GM23338 (cell line): ENCODE measurements around the gene PHYHD1. TPM values are rescaled to one million over a fixed set of nuclear protein-coding genes. Genes with fewer than 3 reads are reported as not detected.

Source experiments
- ATAC-seq: fragments of 200-7000 bp; cut with Tn5 transposase; 3 replicates; pipeline ENCODE4 v1.9.1; 2020
- DNase-seq: peaks from one replicate; pipeline ENCODE4 v3.0.0-alpha.2; 2015; ENCODE audit warnings: low spot score
- H2AFZ ChIP-seq: fragments of 200-600 bp; sonication (generic); 2 replicates; pipeline ENCODE4 v1.8.0; 2016; ENCODE audit warnings: antibody characterized with exemption, mild to moderate bottlenecking, moderate library complexity
- H3F3A ChIP-seq: fragments of 200-600 bp; sonication (generic); replicated peaks from 2 replicates; pipeline ENCODE4 v1.8.0; 2017; ENCODE audit warnings: antibody characterized with exemption, mixed run types, low read depth
- H3K27ac ChIP-seq: fragments of 200-600 bp; sonication (generic); 2 replicates; pipeline ENCODE4 v1.6.1; 2016; ENCODE audit warnings: low read depth
- H3K27me3 ChIP-seq: fragments of 200-600 bp; sonication (generic); 2 replicates; pipeline ENCODE4 v1.8.0; 2016; ENCODE audit warnings: mild to moderate bottlenecking, mixed run types, moderate library complexity; ENCODE audit not compliant: insufficient read depth
- H3K36me3 ChIP-seq: fragments of 200-600 bp; sonication (generic); 2 replicates; pipeline ENCODE4 v1.8.0; 2016; ENCODE audit warnings: mild to moderate bottlenecking; ENCODE audit not compliant: insufficient read depth
- H3K4me1 ChIP-seq: fragments of 200-600 bp; sonication (generic); 2 replicates; pipeline ENCODE4 v1.8.0; 2016; ENCODE audit warnings: mild to moderate bottlenecking, moderate library complexity; ENCODE audit not compliant: insufficient read depth
- H3K4me2 ChIP-seq: fragments of 200-600 bp; sonication (generic); 2 replicates; pipeline ENCODE4 v1.7.1; 2017; ENCODE audit warnings: mixed run types
- H3K4me3 ChIP-seq: fragments of 200-600 bp; sonication (generic); 2 replicates; pipeline ENCODE4 v1.6.1; 2016; ENCODE audit warnings: mixed run types
- H3K79me2 ChIP-seq: fragments of 200-600 bp; sonication (generic); replicated peaks from 2 replicates; pipeline ENCODE4 v1.8.0; 2017; ENCODE audit warnings: mild to moderate bottlenecking; ENCODE audit not compliant: insufficient read depth
- H3K9me2 ChIP-seq: fragments of 200-600 bp; sonication (generic); 2 replicates; pipeline ENCODE4 v1.8.0; 2017; ENCODE audit not compliant: insufficient read depth
- H4K20me1 ChIP-seq: fragments of 200-600 bp; sonication (generic); replicated peaks from 2 replicates; pipeline ENCODE4 v1.8.0; 2017; ENCODE audit warnings: mild to moderate bottlenecking; ENCODE audit not compliant: insufficient read depth
- H3K27ac Mint-ChIP-seq: 2 replicates; pipeline ENCODE4 v1.8.0; 2020; ENCODE audit warnings: inconsistent platforms, mild to moderate bottlenecking, moderate library complexity, mixed read lengths
- H3K27me3 Mint-ChIP-seq: 3 replicates; pipeline ENCODE4 v1.8.0; 2022; ENCODE audit warnings: low read depth, mild to moderate bottlenecking, moderate library complexity, mixed read lengths, inconsistent platforms; ENCODE audit not compliant: insufficient read depth, poor library complexity
- H3K36me3 Mint-ChIP-seq: 3 replicates; pipeline ENCODE4 v1.8.0; 2021; ENCODE audit warnings: low read depth, mild to moderate bottlenecking, inconsistent platforms, moderate library complexity, mixed read lengths
- H3K4me1 Mint-ChIP-seq: 3 replicates; pipeline ENCODE4 v1.8.0; 2020; ENCODE audit warnings: mild to moderate bottlenecking, inconsistent platforms, mixed read lengths
- H3K4me3 Mint-ChIP-seq: 3 replicates; pipeline ENCODE4 v1.8.0; 2021; ENCODE audit warnings: moderate library complexity, mild to moderate bottlenecking, inconsistent platforms, mixed read lengths
- H3K9me3 Mint-ChIP-seq: 3 replicates; pipeline ENCODE4 v1.8.0; 2020; ENCODE audit warnings: moderate library complexity, mild to moderate bottlenecking, inconsistent platforms, mixed read lengths
- EZH2 ChIP-seq: fragments of 200-600 bp; sonication (generic); IDR thresholded peaks from one replicate; pipeline ENCODE4 v1.8.0; 2017; ENCODE audit warnings: antibody characterized with exemption, mild to moderate bottlenecking, low read depth; ENCODE audit not compliant: unreplicated experiment
- EZH2phosphoT487 ChIP-seq: fragments of 200-600 bp; sonication (generic); IDR thresholded peaks from one replicate; pipeline ENCODE4 v1.8.1; 2018; ENCODE audit warnings: antibody characterized with exemption; ENCODE audit not compliant: unreplicated experiment
- JUNB ChIP-seq: IDR thresholded peaks from one replicate; pipeline ENCODE4 v1.6.1; 2016; ENCODE audit warnings: antibody characterized with exemption; ENCODE audit not compliant: unreplicated experiment
- NANOG ChIP-seq: IDR thresholded peaks from 2 replicates; pipeline ENCODE4 v1.6.1; 2016; ENCODE audit warnings: antibody characterized with exemption, borderline replicate concordance
- POLR2AphosphoS5 ChIP-seq: IDR thresholded peaks from 2 replicates; pipeline ENCODE4 v1.6.1; 2016; ENCODE audit warnings: antibody characterized with exemption, low read depth
- ZNF114 ChIP-seq: fragments of 250-450 bp; sonication (Bioruptor Pico); IDR thresholded peaks from 2 replicates; pipeline ENCODE4 v1.5.0; 2020; ENCODE audit warnings: mild to moderate bottlenecking, moderate library complexity
- ZNF331 ChIP-seq: fragments of 250-450 bp; sonication (Bioruptor Pico); IDR thresholded peaks from 2 replicates; pipeline ENCODE4 v1.5.0; 2020; ENCODE audit warnings: low read depth, mild to moderate bottlenecking, moderate library complexity
- polyA plus RNA-seq: library from polyadenylated mRNA; unstranded; fragments of >200 nt; fragmentation: Nextera tagmentation; extraction: Ambion mirVana; gene quantifications from 2 replicates; pipeline ENCODE4 v1.2.1, GENCODE V29; 2016
- total RNA-seq: library from RNA; depleted of rRNA; stranded (reverse); fragments of >200 nt; shearing (Covaris generic); gene quantifications from 2 replicates; pipeline ENCODE4 v1.2.3, GENCODE V29; 2014
- TF ChIP-seq, protein P1 (sequence below): IDR thresholded peaks from one replicate; pipeline ENCODE4 v1.6.1; 2018; ENCODE audit warnings: antibody characterized with exemption; ENCODE audit not compliant: unreplicated experiment
- TF ChIP-seq, protein P2 (sequence below): IDR thresholded peaks from 2 replicates; pipeline ENCODE4 v1.6.1; 2016; ENCODE audit warnings: antibody characterized with exemption
- TF ChIP-seq, protein P3 (sequence below), 2 experiments: fragments of 200-600 bp in 1 of 2; sonication (generic) in 1 of 2; conservative IDR thresholded peaks; 2 replicates each; pipeline versions ENCODE4 v1.5.1 to v1.6.1; 2016 to 2017; ENCODE audit warnings: antibody characterized with exemption in 2 of 2, low read depth in 2 of 2, mild to moderate bottlenecking in 2 of 2, moderate library complexity in 1 of 2

Gene PHYHD1
- total and polyA plus RNA-seq, 2 experiments from 2014 or later: 10.4 to 16.8 TPM

DNA sequence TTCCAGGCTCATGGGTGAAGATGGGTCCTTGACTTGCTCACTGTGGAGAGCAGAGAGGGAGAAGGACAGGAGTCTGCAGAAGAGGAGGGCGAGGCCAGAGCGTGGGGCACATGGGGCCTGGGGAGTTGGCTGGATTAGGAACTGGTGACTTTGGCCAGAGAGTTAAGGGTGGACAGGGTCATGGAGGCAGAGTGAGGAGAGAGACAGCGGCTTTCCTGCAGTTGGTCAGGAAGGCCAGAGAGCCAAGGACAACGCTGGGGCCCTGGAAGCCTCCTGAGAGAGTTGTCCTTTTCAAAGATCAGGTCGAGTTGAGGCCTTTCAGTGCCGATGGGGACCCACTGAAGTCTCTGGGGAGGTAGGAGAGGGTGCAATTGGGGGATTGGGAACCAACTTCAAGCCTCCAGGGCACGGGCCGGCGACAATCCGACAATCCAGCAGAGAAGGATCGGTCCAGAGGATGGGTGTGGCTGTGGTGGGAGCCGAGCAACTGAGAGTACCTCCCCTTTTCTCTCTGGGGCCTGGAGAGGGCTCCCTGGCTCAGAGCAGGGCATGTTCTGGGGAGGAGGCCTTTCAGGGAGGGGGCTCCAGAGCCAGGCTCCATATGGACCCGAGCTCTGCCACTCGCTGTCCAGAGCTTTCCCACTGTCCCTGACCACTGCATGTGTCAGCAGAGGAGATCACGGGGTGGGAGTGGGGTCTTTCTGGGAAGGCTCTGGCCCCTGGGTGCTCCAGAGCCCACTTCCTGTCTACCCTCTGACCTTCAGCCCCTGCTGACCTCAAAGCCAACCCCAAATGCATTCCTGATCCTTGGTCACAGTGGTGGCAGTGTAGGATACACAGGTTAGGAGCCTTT is 7.5 kb upstream of the PHYHD1 start:
- Histone ChIP-seq H3K36me3 (peaks cover 5% of the 10 kb centered on the region; the same call in 1 of the 2 replicates), H3K9me2 (no peaks in the 10 kb centered on the region), H3K4me1 (peaks cover 13% of the 10 kb centered on the region), H2AFZ (no peak overlapping the region), H3K79me2 (peaks cover 31% of the 10 kb centered on the region), H3F3A (no peaks in the 10 kb centered on the region), H3K27me3 (no peaks in the 10 kb centered on the region), H3K4me3 (no peak overlapping the region), H3K4me2 (no peak overlapping the region), H4K20me1 (peaks cover 16% of the 10 kb centered on the region; the same call in 1 of the 2 replicates), H3K27ac (peak overlapping the region; percentile 85)
- Mint-ChIP-seq H3K36me3 (peaks cover 67% of the 10 kb centered on the region), H3K4me3 (no peak overlapping the region; the same call in 2 of the 3 replicates), H3K9me3 (no peaks in the 10 kb centered on the region), H3K4me1 (peaks cover 32% of the 10 kb centered on the region), H3K27ac (peak overlapping the region; percentile 95), H3K27me3 (peaks cover 6% of the 10 kb centered on the region)
- ATAC-seq (peak; percentile 11; the same call in 2 of the 3 replicates), DNase-seq (no peak)
- TF ChIP-seq, protein P1, sequence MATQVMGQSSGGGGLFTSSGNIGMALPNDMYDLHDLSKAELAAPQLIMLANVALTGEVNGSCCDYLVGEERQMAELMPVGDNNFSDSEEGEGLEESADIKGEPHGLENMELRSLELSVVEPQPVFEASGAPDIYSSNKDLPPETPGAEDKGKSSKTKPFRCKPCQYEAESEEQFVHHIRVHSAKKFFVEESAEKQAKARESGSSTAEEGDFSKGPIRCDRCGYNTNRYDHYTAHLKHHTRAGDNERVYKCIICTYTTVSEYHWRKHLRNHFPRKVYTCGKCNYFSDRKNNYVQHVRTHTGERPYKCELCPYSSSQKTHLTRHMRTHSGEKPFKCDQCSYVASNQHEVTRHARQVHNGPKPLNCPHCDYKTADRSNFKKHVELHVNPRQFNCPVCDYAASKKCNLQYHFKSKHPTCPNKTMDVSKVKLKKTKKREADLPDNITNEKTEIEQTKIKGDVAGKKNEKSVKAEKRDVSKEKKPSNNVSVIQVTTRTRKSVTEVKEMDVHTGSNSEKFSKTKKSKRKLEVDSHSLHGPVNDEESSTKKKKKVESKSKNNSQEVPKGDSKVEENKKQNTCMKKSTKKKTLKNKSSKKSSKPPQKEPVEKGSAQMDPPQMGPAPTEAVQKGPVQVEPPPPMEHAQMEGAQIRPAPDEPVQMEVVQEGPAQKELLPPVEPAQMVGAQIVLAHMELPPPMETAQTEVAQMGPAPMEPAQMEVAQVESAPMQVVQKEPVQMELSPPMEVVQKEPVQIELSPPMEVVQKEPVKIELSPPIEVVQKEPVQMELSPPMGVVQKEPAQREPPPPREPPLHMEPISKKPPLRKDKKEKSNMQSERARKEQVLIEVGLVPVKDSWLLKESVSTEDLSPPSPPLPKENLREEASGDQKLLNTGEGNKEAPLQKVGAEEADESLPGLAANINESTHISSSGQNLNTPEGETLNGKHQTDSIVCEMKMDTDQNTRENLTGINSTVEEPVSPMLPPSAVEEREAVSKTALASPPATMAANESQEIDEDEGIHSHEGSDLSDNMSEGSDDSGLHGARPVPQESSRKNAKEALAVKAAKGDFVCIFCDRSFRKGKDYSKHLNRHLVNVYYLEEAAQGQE: no peak
- TF ChIP-seq ZNF114 (CRISPR knock-in tag) (no peak), NANOG (no peak), JUNB (no peak), EZH2phosphoT487 (no peak), POLR2AphosphoS5 (no peak), ZNF331 (CRISPR knock-in tag) (no peak)
- TF ChIP-seq, protein P2, sequence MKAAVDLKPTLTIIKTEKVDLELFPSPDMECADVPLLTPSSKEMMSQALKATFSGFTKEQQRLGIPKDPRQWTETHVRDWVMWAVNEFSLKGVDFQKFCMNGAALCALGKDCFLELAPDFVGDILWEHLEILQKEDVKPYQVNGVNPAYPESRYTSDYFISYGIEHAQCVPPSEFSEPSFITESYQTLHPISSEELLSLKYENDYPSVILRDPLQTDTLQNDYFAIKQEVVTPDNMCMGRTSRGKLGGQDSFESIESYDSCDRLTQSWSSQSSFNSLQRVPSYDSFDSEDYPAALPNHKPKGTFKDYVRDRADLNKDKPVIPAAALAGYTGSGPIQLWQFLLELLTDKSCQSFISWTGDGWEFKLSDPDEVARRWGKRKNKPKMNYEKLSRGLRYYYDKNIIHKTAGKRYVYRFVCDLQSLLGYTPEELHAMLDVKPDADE: no peak

DNA sequence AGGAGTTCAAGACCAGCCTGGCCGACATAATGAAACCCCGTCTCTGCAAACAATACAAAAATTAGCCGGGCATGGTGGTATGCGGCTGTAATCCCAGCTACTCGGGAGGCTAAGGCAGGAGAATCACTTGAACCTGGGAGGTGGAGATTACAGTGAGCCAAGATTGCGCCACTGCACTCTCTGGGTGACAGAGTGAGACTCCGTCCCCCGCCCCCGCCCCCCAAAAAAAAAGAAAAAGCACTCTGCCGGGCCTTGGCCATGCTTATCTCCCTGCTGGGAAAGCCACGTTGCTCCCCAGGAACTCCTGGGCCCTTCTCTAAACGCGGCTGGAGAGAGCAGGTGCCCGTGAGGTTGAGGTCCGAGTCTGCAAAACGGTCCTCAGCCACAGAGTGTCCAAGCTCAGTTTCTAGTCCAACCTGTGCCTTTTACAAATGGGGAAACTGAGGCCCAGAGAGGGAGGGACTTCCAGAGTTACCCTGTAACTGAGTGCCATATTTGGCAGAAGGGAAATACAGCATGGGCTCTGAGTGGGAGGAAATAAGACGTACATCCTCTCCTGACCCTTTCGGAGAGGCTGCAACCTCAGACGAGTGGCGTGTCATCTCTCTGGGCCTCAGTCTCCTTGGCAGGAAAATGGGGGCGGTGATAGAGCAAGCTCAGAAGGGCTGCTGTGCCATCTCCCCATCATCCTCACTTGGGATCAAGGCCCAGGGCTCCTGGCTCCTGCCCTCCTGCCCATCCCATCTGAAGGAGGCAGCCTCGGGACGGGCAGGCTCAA is 6.6 kb upstream of the PHYHD1 start:
- no peak overlapping the region for H2AFZ ChIP-seq
- DNase-seq: no peak
- no peaks in the 10 kb centered on the region for H3K9me3 Mint-ChIP-seq
- 0 out of 2 replicates have a peak overlapping the region, but pooled peaks have one; percentile 95 for H3K27ac Mint-ChIP-seq
- no peaks in the 10 kb centered on the region for H3F3A ChIP-seq
- H3K27me3 Mint-ChIP-seq: peaks cover 8% of the 10 kb centered on the region
- H3K9me2 ChIP-seq: no peaks in the 10 kb centered on the region
- no peak overlapping the region for H3K27ac ChIP-seq
- H3K4me3 Mint-ChIP-seq: no peak overlapping the region
- peaks cover 13% of the 10 kb centered on the region for H3K4me1 ChIP-seq
- no peak overlapping the region for H3K4me3 ChIP-seq
- no peak overlapping the region for H3K4me2 ChIP-seq
- ATAC-seq: no peak
- TF ChIP-seq, protein P3, sequence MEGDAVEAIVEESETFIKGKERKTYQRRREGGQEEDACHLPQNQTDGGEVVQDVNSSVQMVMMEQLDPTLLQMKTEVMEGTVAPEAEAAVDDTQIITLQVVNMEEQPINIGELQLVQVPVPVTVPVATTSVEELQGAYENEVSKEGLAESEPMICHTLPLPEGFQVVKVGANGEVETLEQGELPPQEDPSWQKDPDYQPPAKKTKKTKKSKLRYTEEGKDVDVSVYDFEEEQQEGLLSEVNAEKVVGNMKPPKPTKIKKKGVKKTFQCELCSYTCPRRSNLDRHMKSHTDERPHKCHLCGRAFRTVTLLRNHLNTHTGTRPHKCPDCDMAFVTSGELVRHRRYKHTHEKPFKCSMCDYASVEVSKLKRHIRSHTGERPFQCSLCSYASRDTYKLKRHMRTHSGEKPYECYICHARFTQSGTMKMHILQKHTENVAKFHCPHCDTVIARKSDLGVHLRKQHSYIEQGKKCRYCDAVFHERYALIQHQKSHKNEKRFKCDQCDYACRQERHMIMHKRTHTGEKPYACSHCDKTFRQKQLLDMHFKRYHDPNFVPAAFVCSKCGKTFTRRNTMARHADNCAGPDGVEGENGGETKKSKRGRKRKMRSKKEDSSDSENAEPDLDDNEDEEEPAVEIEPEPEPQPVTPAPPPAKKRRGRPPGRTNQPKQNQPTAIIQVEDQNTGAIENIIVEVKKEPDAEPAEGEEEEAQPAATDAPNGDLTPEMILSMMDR (conservative IDR thresholded peaks at IDR 0.05; ENCODE audit: low read depth in 2 of 2): no peak
- TF ChIP-seq NANOG: no peak
- no peak for TF ChIP-seq EZH2
- TF ChIP-seq JUNB: no peak
- peaks cover 29% of the 10 kb centered on the region for H3K79me2 ChIP-seq
- no peaks in the 10 kb centered on the region for H3K27me3 ChIP-seq
- H3K36me3 Mint-ChIP-seq: peaks cover 58% of the 10 kb centered on the region
- peaks cover 16% of the 10 kb centered on the region; the same call in 1 of the 2 replicates for H4K20me1 ChIP-seq
- peaks cover 5% of the 10 kb centered on the region; the same call in 1 of the 2 replicates for H3K36me3 ChIP-seq
- peaks cover 33% of the 10 kb centered on the region for H3K4me1 Mint-ChIP-seq
